NCI-H2227 (cell line): ENCODE measurements around the gene EYA2.
"Not testable (repeated sequence)": the region's sequence is repeated elsewhere in the genome, so short reads cannot be mapped to it uniquely, and the experiment has no call there.

Experiments
- DNase-seq: peaks from one replicate; lab custom pipeline; 2025; ENCODE audit not compliant: unreplicated experiment; lab: John Stamatoyannopoulos, UW

EYA2 gene

DNA sequence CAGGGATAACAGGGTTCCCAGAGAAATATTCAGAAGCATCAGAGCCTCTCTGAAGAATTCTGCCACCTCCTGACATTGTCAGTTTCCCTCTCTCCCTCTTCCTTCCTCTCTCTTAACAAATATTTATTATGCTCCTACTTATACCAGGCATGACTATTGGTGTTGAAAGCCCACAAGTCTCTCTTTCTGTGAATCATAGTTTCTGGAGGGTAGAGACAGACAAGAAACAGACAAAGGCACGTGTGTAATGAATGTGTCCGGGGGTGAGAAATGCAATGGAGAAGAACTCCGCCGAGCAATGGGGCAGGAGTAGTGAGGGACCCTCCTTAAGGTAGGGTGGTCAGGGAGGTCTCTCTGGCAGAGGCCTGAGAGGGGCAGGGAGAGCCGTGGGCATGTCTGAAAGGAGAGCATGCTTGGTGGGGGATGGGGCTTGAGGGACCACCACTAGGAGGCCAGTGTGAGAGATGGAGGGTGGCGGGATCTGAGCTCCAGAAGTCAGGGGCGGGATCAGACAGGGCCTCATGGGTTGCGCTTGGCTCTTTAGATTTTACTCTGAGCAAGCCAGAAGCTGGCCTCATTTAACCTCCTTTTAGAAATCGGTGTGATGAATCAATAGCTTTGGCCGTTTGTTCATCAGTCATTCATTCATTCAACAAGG lies 57.3 kb downstream of the EYA2 start:
- no peak for DNase-seq

DNA sequence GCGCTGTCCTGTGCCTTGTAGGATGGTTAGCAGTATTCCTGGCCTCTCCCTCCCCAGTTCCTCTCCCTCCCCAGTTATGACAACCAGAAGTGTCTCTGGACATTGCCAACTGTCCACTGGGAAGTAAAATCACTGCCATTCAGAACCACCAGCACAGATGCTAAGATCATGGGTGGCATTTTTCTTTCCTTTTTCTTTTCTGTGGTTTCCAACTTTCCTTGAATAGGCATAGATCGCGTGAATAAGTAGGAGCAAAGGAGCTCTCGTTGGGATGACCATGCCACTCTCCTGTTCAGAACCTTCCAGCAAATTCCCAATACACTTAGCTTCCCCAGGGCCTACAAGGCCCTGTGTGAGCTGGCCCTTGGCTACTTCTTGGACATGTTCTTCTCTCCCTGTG lies 59.0 kb downstream of the EYA2 start:
- no peak for DNase-seq

DNA sequence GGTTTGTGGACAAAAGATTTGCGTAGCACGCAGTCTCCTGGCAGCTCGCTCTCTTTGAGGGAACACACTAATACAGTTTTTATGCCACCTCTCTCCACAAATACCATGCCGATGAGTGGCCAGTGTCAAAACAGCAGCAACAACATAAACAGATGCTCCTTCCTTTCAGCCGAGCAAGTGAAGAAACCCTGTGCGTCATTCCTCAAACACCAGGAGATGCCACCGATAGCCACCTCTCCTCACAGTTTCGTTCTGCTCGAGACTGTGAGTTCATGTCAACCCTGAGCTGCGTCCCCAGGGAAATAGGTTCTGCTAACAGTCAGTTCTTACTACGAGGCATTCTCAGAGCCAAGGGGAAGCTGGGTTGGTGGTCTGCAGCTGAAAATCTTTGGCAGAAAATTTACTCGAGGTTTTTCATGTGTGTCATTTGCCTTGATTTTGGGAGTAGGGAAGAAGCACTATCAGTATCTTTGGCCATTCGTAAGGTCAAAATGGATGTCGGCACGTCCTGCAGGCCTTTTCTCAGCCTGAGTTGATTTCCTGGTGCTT lies 59.9 kb downstream of the EYA2 start:
- DNase-seq, result no peak

DNA sequence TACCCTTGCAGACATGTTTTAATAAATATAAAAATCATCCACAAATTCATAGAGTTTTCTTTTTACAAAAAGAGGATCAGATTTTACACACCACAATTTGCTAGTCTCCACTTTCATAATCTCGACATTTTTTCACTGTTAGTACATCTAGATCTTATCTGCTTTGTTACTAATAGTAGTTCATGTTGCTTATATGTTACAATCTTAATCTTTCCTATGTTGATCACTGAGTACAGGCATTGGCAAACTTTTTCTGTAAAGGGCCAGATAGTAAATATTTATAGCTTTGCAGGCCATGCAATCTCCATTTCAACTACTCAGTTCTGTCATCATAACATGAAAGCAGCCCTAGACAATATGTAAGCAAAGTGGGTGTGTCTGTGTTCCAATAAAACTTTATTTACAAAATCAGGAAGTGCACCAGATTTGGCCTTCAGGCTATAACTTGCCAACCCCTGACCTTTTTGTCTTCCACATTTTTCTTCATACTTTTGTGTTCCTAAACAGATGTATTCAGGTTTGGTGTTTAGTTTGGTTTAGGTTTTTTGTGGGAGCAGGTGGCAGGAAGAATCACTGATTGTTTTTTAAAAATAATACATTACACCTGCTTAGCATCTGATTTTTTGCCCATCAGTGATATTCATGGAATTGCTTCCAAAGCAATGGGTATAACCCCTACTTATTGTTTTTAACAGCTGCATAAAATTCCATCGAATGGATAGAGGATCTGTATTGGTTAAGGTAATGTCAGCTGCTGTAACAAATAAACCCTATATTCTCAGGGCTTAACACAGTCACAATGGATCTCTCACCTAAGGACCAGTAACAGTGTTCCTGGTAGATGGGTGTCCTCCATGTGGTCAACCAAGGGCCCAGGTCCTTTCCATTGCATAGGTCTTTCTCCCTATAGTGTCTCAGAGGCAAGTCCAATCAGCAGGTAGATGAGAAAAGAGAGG lies 61.2 kb downstream of the EYA2 start:
- DNase-seq, result no peak

DNA sequence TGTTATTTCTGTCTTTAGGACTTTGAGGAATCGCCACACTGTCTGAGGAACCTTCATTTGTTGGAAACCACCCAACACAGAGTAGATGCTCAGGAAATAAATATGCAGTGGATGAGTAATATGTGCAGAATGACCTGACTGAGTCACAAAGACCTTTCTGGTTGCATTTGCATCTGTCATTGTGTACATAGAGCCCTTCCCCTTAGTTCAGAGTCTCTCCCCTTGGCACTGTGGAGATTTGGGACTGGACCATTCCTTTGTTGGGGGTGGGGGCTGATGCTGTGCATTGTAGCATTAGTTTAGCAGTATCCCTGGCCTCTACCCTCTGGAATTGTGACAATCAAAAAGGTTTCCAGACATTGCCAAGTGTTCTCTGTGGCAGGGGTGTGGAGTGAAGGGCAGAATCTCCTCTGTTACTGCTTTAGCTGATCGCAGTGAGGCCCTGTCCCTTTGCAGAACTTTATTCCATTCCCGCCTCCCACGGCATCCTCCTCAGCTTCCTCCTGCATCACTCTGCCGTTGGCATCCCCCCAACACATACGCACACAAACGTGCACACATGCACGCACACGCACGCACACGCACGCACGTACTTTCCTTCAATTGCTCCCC lies 64.5 kb downstream of the EYA2 start:
- DNase-seq, result no peak

DNA sequence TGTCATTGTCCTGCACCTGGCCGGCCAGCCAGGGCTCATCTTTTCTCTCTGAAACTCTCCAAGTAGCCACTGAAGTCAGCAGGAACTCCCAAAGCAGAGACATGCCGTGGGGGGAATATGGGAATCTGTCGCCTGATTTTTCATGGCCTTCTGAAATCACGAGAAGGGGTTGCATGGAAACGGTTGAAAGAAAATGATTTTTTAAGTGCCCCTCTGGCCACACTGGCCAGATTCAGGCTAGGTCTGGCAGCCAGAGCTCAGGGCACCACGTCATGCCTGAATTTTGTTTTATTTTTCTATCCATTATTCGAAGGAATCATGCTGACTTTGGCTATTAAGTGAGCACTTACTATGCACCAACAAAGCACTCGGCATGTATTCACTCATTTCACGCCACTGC lies 65.2 kb downstream of the EYA2 start:
- no peak for DNase-seq

DNA sequence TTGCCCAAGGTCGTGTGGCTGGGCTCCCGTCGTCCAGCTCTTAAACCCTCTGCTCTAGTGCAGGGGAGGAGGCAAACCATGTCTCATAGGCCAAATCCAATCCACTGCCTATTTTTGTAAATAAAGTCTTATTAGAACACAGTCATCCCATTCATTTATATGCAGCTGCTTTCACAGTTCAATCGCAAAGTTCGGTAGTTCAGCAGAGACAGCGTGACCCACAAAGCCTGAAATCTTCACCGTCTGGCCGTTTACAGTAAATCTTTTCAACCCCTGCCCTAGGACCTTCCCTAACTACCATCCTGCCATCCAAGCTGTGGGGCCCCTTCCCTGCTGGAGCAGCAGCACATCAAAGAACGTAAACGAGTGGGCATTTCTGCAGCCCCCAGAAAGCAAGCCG lies 65.9 kb downstream of the EYA2 start:
- no peak for DNase-seq

DNA sequence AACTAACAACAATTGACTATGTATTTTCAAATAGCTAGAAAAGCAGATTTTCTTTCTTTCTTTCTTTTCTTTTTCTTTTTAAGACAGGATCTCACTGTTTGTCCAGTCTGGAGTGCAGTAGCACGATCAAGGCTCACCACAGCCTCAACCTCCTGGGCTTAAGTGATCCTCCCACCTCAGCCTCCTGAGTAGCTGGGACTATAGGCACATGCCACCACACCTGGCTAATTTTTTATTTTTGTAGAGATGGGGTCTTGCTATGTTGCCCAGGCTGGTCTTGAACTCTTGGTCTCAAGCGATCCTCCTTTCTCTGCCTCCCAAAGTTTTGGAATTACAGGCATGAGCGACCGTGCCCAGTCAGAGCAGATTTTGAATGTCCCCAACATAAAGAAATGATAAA lies 67.3 kb downstream of the EYA2 start:
- not testable (repeated sequence) for DNase-seq

DNA sequence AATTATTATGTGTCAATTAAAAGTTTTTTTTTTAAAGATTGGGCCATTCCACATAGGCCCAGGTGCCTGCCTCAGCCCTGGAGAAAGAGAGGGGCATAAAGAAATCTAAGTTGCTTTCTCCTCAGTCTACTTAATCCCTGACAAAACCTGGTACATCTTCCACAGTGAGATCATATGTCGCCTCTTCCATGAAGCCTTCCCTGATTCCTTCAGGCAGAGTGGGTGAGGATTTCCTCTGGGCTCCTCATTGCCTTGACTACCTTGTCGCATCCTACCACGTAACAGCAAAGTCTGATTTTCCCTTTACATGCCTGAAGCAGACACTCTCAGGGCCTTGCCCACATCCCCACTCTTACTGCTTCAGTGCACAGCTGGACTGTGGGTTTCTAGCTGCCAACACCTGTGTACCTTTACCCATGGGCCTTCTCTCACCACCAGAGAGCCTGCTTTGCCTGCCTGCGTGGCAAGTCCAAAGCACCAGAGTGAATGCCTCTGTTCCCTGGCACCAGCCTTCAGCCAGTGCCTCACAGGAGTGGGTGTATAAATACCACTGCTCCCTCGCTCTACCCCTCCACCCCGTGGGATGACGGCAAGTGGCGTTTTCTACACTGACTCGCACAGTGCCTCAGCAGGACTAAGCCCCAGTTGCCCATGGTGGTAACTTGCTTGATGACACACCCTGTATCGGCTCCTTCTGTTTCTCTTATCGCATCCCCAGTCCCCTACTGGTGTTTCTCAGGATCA lies 68.0 kb downstream of the EYA2 start:
- no peak for DNase-seq

DNA sequence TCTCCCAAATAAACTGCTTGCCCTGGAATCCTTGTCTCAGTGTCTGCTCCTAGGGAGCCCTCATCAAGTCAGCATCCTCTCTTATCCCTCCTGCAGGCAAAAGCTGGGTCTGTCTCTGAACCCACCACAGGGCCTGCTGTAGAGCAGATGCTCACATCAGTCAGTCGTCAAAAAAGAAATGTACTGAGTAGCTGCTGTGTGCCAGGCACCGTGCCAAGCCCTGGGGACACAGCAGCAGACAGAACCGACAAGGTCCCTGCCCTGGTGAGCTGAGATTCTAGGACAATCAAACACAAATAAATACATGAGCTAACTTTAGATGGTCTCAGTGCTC lies 68.5 kb downstream of the EYA2 start:
- no peak for DNase-seq

DNA sequence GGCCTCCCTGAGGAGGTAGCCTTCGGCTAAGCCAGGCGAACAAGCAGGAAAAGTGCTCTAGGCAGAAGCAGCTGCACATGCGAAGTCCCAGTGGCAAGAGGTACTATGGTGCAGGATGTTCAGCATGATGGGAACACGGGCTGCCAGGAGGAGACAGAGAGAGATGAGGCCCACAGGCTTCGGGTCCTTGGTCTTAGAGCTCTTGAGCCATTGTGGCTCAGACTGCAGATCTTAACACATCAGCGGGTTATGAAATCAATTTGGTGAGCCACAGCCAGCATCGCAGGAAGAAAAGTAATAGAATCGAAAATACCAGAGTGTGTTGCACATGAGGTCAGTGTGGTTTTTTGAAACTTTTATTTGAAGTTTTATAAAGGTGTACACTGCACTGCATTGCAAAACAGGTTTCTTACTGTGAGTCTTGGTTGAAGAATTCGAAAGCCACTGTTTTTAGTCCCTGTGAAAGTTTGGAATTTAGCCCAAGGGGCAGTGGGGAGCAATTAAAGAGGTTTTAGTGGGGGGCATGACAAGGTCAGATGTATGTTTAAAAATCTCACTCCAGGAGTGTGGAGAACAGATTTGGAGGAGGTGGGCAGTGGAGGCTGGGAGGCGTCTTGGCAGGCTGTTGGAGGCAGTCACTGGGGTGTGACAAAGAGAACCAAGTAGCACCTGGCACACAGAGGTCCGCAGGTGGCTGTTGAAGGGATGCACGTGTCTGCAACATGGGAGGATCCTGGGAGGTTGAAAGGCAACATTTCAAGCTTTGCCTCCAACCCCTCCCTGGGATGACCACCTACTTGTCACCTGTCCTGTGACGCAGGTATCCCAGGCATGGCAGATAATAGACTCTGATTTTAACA lies 69.3 kb downstream of the EYA2 start:
- DNase-seq, result no peak

DNA sequence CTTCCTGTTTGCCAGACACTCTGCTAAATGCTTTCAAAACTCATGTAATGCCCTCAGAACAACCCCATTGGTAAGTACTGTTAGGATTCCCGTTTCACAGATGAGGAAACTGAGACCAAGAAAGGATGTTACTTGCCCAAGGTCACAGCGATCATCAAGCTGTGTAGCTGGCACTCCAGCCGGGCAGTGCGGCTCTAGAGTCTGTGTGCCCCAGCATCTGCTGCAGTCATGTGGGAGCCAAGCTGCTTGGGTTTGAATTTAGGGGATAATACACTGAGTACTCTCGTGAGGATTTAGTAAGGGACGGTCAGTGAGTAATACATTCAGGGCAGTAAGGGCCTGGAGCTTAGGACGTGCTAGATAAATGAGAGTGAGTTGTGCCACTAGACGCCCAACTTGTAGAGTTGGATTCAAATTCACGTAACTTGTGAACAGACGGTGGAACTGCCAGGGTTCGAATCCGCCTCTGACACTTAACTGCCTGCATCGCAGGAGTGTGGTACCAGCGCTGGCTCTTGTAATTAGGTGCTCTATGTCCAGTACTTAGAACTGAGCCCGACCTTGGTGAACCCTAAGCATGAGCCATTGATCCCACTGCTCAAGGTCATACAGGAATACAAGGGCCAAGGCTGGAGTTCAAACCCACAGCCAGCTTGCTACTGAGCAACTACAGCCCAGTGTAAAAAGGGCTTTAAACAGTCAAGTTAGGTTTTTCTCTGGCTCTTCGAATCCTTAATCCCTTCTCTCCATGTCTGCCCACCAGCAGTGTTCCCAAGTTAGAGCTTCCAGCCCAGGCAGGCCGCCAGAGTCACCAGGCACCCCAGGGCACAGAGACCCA lies 70.2 kb downstream of the EYA2 start:
- no peak for DNase-seq

DNA sequence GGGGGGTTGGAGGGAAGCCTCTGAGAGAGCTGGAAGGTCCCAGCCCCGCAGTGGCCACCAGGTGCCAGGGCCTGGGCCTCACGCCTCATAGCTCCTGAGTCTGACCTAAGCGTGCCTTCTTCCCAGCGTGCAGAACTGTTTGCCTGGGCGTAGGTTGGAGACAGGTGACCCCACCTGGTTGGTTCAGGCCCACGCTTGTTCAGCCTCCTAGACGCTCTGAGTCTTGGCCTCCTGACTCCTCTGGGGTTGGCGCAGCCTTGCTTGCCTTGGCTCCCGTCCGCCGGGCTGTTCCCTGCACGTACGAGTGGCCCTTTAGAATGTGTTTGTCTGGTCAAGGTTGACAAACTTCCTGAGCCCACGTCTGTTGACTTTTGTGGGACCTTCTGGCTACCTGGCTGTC lies 70.8 kb downstream of the EYA2 start:
- no peak for DNase-seq

DNA sequence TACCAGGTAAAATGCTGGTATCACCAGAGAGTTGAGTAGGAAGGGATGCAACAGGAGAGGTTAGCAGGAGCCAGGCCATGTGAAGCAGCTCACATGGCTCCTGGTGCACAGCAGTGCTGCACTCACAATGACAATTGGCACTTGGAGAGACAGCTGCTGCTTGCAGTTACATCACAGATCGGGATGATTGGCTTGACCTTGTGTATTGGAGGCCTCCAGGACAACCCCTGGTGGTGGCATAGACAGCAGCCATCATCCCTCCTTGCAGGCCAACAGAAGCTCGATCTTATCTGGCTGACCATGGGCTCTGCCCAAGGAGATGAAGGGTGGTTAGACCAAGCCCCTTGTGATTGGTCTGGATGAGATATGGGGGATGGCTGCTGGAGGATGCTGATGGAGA lies 73.0 kb downstream of the EYA2 start:
- no peak for DNase-seq

DNA sequence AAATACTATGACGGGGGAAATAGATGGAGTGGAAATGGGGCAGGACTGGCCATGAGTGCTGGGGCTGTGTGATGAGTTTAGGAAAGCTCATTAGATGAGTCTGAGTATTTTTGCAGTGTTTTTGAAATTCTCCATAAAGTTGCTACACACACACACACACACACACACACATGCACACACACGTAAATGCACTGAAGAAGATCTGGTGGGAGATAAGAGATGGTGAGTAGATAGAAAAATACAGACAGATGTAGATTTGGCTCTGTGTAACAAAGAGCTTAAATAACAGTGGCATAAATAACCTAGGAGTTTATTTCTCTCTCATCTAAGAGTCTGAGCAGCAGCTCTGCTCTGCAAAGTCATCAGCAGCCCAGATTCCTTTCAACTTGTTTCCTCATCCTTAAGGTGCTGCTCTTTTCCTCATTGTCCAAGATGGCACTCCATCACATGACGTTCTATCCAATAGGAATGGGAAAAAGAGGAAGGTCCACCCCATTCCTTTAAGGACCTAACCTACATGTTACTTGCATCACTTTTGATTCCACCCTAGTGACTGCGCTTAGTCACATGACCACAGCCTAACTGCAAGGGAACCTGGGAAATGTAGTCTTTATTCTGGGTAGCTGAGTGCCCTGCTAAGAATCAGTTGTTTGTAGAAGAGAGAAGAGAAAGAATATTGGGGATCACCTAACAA lies 76.4 kb downstream of the EYA2 start:
- peak; percentile 90 for DNase-seq

DNA sequence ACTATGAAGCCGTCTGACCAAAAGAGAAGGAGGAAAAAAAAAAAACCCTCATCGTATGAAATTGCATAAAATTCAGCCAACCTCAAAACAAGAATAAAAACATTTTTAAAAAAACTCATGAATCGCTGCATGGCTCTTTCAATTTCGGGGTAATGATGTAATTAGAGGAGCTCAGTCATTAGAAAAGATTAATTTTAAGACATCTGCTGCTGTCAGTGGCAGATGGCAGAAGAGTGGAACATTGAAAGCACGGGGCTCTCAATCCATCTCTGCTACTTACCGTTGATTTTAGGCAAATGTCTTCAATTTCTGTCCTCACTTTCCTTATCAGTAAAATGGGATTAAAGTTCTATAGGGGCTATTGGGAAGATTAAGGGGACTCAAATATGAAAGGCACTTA lies 79.1 kb downstream of the EYA2 start:
- no peak for DNase-seq

DNA sequence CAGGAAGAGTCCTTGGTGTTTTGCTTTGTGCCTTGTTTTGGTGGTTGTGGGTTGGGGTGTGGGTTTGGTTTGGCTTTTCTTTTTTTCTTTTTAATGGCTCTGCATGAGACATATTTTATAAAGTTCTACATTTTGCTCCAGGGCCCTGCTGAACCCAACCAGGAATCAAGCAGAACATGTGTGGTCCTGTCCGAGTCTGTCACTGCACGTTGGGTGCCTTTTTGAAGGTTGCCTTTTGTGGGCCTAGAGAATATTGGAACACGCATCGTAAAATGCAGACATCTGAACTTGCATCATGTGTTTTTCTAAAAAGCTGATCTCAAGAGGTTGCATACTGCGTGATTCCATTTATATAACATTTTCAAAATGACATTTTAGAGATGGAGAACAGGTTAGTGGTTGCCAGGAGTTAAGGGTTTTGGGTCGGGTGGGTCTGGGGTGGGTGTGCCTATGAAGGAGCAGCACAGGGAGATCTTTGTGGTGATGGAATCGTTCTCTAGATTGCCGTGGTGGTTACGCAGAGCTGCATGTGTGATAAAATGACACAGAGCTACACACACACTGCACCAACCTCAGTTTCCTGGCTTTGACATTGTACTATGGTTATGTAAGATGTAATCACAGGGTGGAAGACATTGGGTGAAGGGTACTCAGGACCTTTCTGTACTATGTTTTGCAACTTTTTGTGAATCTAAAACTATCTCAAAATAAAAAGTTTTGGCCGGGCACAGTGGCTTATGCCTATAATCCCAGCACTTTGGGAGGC lies 80.2 kb downstream of the EYA2 start:
- no peak for DNase-seq

DNA sequence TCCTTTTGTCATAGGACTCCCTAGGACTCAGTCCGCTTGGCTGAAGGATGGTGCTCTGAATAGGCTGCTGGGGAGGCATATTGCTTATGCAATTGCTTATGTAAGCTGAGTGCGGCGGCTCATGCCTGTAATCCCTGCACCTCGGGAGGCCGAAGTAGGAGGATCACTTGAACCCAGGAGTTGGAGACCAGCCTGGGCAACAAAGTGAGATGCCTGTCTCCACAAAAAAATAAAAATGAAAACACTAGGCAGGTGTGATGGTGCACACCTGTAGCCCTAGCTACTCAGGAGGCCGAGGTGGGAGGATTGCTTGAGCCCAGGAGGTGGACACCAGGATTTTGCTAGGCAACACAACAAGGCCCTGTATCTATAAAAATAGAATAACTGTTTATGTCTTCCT lies 81.3 kb downstream of the EYA2 start:
- no peak for DNase-seq
